Activated T-cell treated with anti-CD3 and anti-CD28 coated beads for 1 hour (primary cell): ENCODE data around the gene CNPY1.

Experiments used
- DNase-seq: peaks from one replicate; pipeline ENCODE4 v3.0.0-alpha.2; 2020; ENCODE audit warnings: low read depth

The CNPY1 gene

DNA sequence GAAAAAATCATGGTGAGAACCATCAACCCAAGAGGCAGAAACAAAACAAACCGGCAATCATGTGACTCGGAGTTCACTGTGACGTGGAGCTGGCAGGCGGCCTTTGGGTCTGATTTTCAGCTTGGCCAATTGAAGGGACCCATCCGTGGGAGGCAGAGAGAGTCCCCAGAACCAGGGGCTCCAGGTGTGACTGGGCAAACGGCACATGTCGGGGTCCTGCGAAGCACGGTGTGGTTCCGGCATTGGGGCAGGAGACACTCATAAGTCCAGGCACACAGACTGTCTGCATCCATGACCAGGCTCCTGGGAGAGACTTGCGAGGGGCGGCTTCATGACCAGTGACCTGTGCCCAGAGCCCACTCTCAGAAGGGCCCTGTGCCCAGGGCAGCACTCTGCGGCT is 12.6 kb upstream of the CNPY1 start:
- no peak for DNase-seq

DNA sequence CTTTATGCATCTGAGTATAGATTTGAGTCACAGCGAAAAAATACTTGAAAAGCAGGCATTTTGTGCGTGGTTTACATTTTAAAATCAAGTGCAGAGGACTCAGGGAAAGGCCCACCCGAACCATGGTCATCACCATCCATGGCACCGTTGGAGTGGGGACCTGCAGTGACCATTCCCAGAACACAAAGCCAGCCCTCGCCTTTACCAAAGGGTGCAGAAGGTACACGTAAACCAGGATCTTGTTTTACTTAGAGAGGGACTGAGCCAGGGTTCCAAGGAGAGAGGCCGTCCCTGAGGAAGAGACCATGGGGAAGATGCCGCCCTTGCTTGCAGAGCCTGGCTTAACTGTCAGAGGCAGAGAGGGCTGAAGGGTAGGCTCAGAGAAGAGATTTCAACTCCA is 12.0 kb upstream of the CNPY1 start:
- no peak for DNase-seq

- DNase-seq, result no peak
Observed at GRCh38 chr7:155557778-155558177, 11.4 kb upstream of the CNPY1 start.

DNA sequence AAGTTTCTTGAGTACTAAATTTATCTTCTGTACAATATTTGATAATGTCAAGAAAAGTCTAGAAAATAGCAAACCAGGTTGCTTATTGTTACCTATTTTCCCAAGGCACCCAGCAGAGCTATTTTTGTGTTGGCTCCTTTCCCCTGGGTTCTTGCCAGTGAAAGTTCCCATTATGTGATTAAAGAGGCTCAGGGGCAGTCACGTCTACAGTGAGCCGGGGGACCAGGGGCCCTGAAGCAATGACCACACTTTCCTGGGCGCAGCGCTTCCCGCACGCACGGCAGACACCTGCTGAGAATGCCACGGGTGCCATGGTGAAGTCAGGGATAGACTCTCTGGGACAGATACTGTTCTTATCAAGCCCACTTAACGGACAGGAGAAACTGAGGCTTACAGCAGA is 10.4 kb upstream of the CNPY1 start:
- no peak for DNase-seq

DNA sequence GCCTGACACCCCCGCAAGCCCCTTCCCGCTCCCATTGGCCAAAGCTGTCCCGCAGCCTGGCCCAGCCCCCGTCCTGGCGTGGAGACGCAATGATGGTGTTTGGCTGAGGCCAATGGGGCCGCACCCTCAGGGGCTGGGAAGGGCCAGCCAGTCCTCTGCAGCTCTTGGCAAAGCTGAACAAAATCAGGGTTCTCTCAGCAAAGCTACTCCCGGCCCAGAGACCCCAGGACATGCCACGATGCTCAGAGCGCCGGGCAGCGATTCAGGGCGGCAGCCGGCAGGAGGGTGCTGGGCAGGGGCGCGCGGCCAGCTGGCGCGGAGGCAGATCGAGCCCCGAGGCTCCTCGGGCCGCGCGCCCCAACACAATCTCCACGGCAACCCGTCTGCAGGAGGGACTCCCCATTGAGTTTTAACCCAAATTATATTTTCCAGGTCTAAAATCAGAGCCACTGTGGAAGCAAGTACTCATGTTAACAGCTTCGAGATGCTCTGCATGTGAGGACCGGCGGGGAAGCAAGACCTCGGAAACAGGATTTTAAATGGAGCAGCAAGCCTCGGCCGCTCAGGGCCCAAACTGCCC is 8.8 kb upstream of the CNPY1 start:
- DNase-seq, result no peak

GRCh38 chr7:155553871-155554270 is 7.5 kb upstream of the CNPY1 start:
- no peak for DNase-seq

DNA sequence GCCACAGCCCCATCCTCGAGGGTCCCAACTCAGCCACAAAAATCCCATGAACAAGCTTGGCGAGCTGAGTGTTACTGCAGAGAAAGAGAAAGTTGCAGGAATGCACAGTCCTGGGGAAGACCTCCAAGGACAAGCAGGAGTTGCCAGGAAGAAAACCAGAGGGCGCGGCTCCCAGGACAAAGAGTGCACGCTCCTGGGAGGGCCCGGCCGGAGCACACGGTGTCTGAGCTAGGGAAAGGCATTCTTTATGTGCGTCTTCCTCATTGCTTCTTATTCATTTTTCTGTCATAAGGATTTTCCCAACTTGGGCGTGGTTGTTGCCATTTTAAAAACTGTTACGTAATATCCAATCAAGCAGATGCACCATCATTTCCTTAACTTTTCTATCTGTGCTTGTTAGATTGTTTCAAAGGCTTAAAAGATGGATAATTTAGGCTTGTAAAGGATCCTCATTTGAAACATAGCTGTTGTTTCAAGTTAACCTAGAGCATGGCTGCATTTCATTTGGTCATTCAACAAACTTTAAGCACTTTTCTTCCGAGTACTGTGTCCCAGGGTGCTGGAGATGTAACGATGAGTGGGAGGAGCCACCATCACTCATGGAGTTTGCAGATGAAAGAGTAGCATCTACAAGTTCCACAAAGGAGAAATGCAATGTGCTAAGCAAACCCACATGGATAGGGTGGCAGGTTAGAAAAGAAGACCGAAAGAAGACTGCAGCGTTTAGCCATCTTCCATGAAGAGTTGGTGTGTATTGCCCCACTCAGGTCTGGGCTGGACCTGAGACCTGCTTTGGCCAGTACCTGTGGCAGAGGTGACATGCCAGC is 5.6 kb upstream of the CNPY1 start:
- DNase-seq, result no peak

- no peak for DNase-seq
Observed at GRCh38 chr7:155550916-155551315, 4.6 kb upstream of the CNPY1 start.

GRCh38 chr7:155549226-155549625 is 2.9 kb upstream of the CNPY1 start:
- no peak for DNase-seq

- no peak for DNase-seq
Observed at GRCh38 chr7:155547161-155547791, 917 bp upstream of the CNPY1 start.

DNA sequence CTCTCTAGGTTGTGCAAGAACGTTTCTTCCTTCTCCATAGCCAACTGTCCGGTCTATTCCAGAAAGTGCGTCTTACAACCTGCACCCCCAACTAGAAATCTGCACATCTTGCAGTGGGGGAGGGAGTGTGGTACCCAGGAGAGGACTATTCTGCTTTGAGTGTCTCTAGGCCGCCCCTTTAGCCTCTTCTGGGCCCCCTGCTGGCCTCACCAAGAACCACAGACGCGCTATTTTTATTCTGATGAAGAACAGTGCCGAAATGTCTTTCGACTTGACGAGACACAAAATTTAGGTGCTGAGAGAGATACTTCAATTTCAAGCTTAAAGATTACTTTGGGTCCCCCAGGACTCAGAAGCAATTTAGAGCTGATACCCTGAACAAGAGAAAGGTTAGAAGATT is 1.0 kb downstream of the CNPY1 start:
- DNase-seq, result no peak

GRCh38 chr7:155544485-155544884 is 1.9 kb downstream of the CNPY1 start:
- DNase-seq, result no peak

DNA sequence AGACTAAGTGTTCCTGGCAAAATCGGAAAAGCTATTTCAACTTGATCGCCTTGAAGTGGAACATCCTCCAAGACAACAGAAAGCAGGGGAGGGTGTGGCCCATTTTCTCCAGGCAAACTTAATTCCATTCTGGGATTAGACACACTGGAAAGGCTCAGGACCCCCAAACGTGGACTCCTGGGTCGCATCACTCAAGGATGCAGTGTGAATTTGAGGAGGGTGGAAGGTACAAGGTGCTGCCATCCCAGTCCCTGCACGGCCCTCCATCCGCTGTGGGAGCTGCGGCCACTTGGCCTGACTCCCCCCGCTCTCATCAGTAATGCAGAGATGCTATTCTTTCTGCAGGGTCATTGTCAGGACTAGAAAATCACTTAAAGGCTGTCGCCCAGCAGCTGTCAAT is 2.4 kb downstream of the CNPY1 start:
- DNase-seq, result no peak

DNA sequence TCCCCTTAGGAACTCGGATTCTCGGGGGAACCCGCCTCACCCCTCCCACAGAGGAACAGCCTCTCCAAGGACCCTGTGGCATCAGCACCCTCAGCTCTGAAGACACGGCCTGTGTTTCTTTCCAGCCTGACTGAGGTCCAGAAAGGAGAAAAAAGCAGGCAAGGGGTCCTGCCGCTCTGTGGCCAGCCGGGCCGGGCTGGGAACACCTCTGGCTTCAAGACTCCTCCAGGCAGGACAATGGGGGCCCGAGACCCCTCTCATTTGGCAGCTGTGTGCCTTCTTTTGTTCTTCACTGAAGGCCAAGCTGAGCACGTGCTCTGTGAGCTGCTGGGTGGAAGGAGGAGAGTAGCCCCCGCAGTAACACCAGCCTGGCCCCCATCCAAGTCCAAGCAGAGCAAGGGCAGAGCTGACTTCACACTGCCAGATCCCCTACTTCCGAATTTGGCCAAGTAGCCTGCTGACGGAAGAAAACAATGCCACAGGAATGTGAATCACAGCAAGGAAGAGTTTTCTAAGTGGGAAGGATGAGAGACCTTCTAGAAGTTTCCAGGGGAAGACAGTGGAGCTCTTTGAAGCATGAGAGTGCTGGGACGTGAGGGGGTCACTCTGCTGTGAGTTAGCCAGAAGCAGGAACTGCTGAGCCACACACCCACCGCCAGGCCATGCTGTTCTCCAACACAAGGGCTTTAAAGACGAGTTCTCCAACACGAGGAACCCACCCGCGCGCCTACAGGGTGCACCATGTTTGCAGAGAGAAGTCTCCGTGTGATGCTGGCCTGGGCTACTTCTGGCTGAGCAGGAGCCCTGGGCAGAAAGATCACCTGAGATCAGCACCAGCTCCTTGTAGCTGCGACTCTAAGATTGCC is 3.1 kb downstream of the CNPY1 start:
- no peak for DNase-seq

DNA sequence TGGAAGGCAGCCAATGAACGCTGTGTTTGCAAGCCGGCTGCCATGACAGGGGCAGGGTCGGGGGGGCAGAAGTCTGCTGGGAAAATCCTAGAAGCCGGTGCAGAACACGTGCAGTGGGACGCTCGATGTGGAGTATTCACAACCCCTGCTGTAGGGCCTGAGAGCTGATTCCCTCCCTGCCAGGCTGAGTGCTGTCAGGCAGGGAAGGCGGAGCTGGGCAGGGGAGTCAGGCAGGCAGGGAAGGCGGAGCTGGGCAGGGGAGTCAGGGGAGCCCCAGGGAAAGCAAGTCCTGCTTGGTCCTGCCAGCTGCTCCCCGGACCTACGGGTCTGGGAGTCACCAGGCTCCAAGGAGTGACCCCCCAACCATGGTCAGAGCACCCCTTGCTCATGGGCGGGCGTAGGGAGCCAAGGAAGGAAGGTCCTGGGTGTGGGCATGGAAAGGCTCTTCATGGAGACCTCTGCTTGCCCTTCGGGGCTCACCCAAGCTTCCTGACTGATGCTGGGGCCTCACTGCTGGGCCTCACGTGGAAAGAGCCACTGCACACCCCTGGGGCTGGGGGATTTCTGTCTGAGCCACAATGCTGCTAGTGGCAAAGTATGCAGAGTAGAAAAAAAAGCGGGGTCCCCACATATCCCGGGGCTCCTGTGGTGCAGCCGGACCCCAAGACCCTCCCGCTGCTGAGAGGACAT is 4.2 kb downstream of the CNPY1 start:
- no peak for DNase-seq

GRCh38 chr7:155540553-155540952 is 5.8 kb downstream of the CNPY1 start:
- DNase-seq, result no peak

DNA sequence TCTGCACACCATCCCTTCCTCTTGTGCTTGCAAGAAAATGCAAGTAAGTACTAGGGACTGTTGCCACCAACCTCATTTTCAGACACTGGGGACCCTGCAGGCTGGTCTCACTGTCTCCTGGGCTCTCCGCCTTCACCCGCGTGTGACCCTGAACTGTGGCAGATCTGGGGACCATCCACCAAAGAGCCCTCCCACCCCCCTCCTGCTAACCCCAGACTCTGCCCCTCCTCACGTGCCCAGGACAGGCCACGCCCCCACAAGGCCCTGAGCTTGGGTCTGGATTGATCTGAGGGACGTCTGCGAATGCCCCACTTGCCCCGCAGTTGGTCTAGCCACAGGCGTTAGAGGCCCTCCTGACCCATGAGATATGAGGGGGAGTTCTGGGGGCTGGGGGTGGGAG is 8.1 kb downstream of the CNPY1 start:
- no peak for DNase-seq

GRCh38 chr7:155536451-155536850 is 9.9 kb downstream of the CNPY1 start:
- no peak for DNase-seq

GRCh38 chr7:155534691-155535090 is 11.7 kb downstream of the CNPY1 start:
- no peak for DNase-seq

DNA sequence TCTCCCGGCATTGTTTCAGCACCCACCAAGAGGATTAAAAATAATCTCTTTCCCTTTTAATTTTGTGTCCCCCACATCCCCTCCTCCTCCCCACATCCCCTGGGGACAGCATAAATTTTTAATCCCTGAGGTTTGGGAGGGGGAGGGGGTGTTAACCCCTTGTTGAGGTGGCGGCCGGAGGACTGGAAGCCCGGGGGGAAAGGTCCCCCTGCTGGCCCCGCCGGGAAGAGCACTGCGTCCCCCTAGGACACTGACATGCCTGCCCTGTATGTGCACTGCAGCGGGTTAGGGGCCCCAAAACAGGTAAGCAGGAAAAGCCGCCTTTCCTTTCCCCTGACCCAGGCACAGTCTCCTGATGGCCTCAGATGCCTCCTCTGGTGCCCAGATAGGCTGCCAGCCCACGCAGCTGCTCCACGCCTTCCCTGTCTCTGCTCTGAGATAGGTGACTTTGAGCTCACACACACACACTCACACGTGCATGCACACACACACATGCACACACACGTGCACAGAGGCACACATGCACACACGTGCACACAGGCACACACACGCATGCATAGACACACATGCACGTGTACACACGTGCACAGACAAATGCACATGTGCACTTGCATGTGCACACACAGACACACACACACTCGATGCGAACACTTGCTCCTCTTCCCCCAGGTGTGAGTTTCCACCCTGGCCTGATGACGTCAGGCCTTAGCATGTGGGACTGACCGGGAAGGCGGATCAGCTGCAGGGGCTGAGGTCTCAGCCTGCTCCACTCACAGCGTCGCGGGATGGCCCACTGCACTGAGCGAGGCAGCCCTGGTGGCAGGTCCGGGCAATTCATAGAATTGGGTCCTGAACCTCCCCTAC is 12.3 kb downstream of the CNPY1 start:
- DNase-seq, result no peak
